Embryonic facial prominence (tissue), 1 donor: ENCODE measurements around the gene CABP7.

Experiments
- DNase-seq: peaks from one replicate; pipeline ENCODE4 v3.0.0-alpha.2; 2016; ENCODE audit errors: extremely low spot score

The CABP7 gene

DNA sequence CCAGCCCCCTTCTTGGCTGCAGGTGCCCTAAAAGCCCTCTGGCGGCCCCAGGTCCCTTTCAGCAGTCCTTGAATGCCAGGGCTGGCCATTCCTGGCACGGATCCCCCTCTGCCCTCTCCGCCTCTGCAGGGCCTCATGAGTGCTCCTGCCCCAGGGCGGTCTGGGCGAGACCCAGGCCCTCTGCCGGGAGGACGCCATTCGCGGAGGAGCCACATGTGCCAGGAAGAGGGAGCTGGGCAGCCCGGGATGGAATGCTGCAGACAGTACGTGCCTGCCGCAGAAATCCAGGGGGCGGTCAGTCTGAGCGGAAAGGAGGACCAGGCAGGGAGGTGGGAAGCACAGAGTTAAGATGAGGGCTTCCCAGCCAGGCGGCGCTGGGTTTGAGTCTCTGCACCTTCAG, 2.8 kb downstream of the CABP7 start:
- no peak for DNase-seq

- no peak for DNase-seq
Measured at GRCh38 chr22:29723766-29724165, 4.0 kb downstream of the CABP7 start.

DNA sequence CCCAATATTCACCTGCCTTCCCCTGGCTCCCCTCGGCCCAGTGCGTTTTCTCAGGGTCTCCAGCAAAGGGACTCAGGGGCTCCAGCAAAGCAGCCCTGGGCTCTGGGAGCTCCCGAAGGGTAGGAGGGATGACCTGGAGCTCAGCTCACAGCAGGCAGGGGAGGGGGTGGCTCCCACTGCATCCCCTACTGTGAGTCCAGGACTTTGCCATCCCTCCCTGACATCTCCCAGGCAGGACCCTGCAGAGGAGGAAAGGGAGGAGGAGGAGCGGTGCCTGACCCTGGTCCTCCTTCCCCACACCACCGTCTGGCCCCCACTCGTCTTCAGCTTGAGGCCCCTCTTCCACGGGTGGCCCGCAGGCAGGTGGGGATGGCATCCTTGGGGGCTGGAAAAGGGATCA, 5.0 kb downstream of the CABP7 start:
- DNase-seq = no peak

- DNase-seq = no peak
Measured at GRCh38 chr22:29726106-29726505, 6.3 kb downstream of the CABP7 start.

DNA sequence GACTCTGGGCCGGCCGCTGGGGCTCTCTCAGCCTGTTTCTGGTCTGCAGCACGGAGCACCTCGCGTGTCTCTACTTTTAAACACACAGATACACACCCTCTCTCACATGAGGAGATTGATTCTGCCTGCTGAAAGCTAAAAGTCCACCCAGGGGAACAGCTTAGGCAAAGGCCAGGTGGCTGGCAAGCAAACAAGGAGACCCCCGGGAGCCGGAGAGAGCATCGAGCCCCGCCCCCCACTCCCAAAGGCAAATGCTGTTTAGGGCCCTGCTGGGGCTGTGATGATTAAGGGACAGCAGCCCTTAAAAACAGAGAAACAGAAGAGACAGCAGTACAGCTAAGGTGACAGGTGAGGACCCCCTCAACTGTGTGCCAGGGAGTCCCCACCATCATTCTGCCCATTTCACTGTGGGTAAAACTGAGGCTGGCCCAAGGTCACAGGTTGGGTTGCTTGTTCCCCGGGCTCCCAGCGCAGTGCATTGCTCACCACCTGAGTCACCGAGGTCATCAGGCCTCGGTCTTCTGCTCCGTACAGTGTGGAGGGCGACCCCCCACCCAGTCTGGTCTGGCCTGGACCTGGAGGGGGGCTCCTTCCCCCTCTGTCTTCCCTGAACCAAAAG, 6.8 kb downstream of the CABP7 start:
- no peak for DNase-seq

- no peak for DNase-seq
Measured at GRCh38 chr22:29727131-29727523, 7.3 kb downstream of the CABP7 start.

- no peak for DNase-seq
Measured at GRCh38 chr22:29729161-29729560, 9.4 kb downstream of the CABP7 start.

DNA sequence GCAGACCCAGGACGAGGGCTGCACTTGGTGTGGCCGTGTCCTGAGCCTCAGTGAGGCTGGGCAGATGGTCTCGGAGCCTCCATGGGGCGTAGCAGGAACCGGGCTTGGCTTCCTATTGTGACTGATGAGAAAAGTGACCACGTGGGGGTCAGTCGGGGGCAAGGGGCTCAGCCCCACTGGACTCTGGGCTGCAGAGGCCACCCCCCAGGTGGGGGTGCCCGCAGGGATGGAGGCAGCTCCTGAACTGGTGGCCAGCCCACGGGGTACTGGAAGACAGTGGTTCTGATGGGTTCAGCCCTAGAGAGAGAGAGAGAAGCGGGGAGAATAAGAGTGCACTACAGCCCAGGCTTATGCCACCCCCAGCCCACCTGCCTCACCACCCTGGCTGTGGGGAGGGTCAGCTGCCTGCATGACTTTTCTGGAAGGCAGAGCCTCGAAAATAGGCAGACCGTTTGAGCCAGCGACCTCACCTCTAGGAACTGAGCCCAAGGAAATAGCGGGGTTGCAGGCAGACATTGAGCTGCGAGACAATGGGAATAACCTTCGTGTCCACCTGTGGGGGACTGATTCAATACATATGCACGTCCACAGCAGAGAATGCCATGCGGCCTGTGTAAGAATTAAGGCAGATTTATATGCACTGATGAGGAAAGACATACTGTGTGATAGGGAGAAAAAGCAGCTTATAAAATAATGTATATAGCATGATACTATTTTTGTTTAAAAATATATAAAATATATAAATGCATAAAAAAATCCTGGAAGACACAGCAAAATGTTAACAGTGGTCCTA, 11.5 kb downstream of the CABP7 start:
- no peak for DNase-seq

GRCh38 chr22:29732883-29733282, 13.1 kb downstream of the CABP7 start:
- no peak for DNase-seq

GRCh38 chr22:29733362-29734201, 13.8 kb downstream of the CABP7 start:
- no peak for DNase-seq

DNA sequence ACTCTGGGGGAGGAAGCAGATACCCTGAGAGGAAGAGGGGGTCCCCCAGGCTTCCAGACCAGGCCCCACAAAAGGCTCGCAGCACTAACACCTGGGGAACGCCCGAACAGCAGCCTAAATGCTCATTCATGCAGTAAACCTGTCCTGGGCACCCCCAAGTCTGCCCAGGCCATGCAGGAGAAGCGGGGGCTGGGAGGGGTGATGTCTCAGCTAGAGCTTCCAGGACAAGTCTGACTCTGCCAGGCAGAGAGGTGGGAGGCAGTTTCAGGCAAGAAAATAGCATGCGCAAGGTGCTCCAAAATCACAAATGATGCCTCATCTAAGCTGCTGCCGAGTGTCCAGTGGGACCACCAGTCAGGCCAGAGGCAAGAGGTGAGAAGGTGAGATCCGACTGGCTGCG, 14.6 kb downstream of the CABP7 start:
- DNase-seq = no peak

GRCh38 chr22:29734838-29735237, 15.0 kb downstream of the CABP7 start:
- DNase-seq = no peak

DNA sequence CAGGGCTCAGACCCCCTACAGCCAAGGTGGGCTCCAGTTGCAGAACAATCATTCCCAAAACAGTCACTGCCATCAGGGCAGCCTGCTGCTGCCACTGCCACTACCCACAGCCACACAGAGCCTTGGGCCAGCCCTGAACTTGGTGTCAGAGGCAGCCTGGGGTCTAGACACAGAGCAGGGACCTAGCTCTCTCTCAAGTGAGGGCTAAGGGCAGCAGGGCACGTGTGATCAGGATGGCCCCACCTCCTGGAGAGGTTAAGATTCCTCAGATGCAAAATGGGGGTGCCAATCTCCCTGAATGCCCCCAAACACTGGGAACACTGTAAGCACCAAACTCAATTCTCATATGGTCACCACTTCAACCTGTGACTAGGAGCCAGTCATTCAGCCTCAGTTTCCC, 15.6 kb downstream of the CABP7 start:
- no peak for DNase-seq

- no peak for DNase-seq
Measured at GRCh38 chr22:29737251-29738117, 17.7 kb downstream of the CABP7 start.

DNA sequence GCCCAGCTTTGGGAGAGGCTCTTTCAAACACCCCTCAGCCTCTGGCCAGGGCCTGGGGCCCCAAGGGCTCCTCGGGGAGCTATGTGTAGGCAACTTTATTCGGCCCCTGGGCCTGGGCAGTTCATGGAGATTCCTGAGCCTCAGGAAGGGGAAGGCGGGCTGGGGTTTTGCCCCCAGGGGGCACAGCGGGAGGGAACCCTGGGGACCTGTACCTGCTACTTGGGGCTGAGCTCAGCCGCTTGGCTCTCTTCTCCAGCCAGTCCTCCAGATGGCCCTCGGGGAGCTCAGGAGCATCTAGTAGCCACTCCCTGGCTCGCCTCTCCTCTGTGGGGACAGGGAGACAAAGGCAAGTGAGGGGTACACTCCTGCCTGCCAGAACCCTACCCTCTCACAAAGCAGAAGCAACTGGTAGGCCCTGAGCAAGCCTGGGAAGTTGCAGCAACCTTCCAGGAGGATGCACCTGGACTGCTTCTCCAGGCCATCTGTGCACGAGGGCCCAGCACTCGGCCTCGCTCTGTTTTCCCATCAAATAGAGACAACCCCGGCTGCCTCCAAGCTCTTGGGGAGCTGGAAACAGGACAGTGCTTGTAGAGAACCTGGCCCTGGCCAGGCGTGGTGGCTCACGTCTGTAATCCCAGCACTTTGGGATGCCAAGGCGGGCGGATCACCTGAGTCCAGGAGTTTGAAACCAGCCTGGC, 18.5 kb downstream of the CABP7 start:
- DNase-seq = no peak

- no peak for DNase-seq
Measured at GRCh38 chr22:29739346-29739875, 19.6 kb downstream of the CABP7 start.

- DNase-seq = no peak
Measured at GRCh38 chr22:29740216-29740615, 20.4 kb downstream of the CABP7 start.

- DNase-seq = no peak
Measured at GRCh38 chr22:29741926-29742325, 22.1 kb downstream of the CABP7 start.

DNA sequence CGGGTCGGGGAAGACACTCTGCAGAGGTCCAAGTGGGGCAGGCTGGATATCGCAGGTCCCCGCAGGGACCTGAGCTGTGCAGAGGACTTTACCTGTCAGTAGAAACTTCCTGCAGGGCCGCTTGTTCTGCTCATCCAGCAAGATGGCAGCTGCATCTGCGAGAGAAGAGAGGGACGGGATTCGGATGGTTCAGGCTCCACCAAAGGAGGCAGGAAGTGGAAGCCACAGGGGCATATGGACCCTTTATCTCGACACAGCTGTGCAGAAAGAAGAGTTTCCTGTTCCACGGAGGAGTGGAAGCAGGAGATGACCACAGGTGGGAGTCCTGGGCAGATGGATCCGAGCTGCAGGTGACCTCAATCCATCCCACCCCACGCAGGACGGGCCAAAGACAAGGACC, 22.5 kb downstream of the CABP7 start:
- no peak for DNase-seq

- DNase-seq = no peak
Measured at GRCh38 chr22:29744902-29745301, 25.1 kb downstream of the CABP7 start.

GRCh38 chr22:29747832-29748231, 28.0 kb downstream of the CABP7 start:
- DNase-seq = no peak
